Loucy (cell line): ENCODE data around the gene ANAPC15.

Experiments used
- H2AFZ ChIP-seq: fragments of 200-600 bp; sonication (generic); 2 replicates; pipeline ENCODE4 v1.6.0; 2016; ENCODE audit warnings: antibody characterized with exemption, mild to moderate bottlenecking, low read length, moderate library complexity
- H3F3A ChIP-seq: fragments of 200-600 bp; 2 replicates; pipeline ENCODE4 v1.6.0; 2016; ENCODE audit warnings: antibody characterized with exemption, low read depth, mild to moderate bottlenecking
- H3K27me3 ChIP-seq: fragments of 200-600 bp; sonication (generic); 2 replicates; pipeline ENCODE4 v1.6.1; 2014; ENCODE audit warnings: low read length, mild to moderate bottlenecking; ENCODE audit not compliant: insufficient read depth, poor library complexity, severe bottlenecking
- H3K36me3 ChIP-seq: fragments of 200-600 bp; sonication (generic); 2 replicates; pipeline ENCODE4 v1.6.1; 2016; ENCODE audit warnings: low read length; ENCODE audit not compliant: insufficient read depth
- H3K4me1 ChIP-seq: fragments of 200-600 bp; sonication (generic); 2 replicates; pipeline ENCODE4 v1.5.1; 2014; ENCODE audit warnings: low read length, mild to moderate bottlenecking; ENCODE audit not compliant: insufficient read depth, poor library complexity, severe bottlenecking
- H3K4me2 ChIP-seq: fragments of 200-600 bp; sonication (generic); 2 replicates; pipeline ENCODE4 v1.6.0; 2014; ENCODE audit warnings: antibody characterized with exemption, low read length, low read depth, mild to moderate bottlenecking; ENCODE audit not compliant: poor library complexity, severe bottlenecking
- H3K4me3 ChIP-seq: fragments of 200-600 bp; sonication (generic); 2 replicates; pipeline ENCODE4 v1.5.1; 2014; ENCODE audit warnings: low read length, mild to moderate bottlenecking, mixed read lengths; ENCODE audit not compliant: poor library complexity, severe bottlenecking
- H3K79me2 ChIP-seq: fragments of 200-600 bp; sonication (generic); 2 replicates; pipeline ENCODE4 v1.6.1; 2014; ENCODE audit warnings: low read length; ENCODE audit not compliant: insufficient read depth
- H3K9ac ChIP-seq: fragments of 200-600 bp; sonication (generic); 2 replicates; pipeline ENCODE4 v1.6.0; 2014; ENCODE audit warnings: mild to moderate bottlenecking, low read depth, low read length, moderate library complexity; ENCODE audit not compliant: poor library complexity, severe bottlenecking
- H3K9me2 ChIP-seq: fragments of 200-600 bp; sonication (generic); replicated peaks from 2 replicates; pipeline ENCODE4 v1.6.1; 2016; ENCODE audit warnings: low read depth, low read length, mixed read lengths
- H3K9me3 ChIP-seq: fragments of 200-600 bp; sonication (generic); 2 replicates; pipeline ENCODE4 v1.6.1; 2014; ENCODE audit warnings: mild to moderate bottlenecking, antibody characterized with exemption, low read length, low read depth; ENCODE audit not compliant: insufficient read depth
- H4K20me1 ChIP-seq: fragments of 200-600 bp; sonication (generic); 2 replicates; pipeline ENCODE4 v1.6.0; 2014; ENCODE audit warnings: antibody characterized with exemption, low read length, mild to moderate bottlenecking; ENCODE audit not compliant: insufficient read depth, poor library complexity, severe bottlenecking
- CTCF ChIP-seq: fragments of 200-600 bp; sonication (generic); conservative IDR thresholded peaks from 2 replicates; pipeline ENCODE4 v1.5.1; 2014; ENCODE audit warnings: mild to moderate bottlenecking, antibody characterized with exemption, low read length
- EZH2phosphoT487 ChIP-seq: fragments of 200-600 bp; IDR thresholded peaks from 2 replicates; pipeline ENCODE4 v1.6.1; 2018; ENCODE audit warnings: antibody characterized with exemption, mild to moderate bottlenecking, moderate library complexity, borderline replicate concordance

ANAPC15 gene

GRCh38 chr11:72067266-72067665, 45.2 kb downstream of the ANAPC15 start:
- peaks cover 47% of the 10 kb centered on the region for H4K20me1 ChIP-seq
- H3K9ac ChIP-seq = no peak overlapping the region
- peaks cover 40% of the 10 kb centered on the region; the same call in 1 of the 2 replicates for H3K36me3 ChIP-seq
- no peak overlapping the region for H3K4me2 ChIP-seq
- H3K27me3 ChIP-seq = no peaks in the 10 kb centered on the region
- TF ChIP-seq EZH2phosphoT487 = no peak
- TF ChIP-seq CTCF = no peak
- H3K4me3 ChIP-seq = no peak overlapping the region
- peaks cover 24% of the 10 kb centered on the region for H3K4me1 ChIP-seq
- no peak overlapping the region for H2AFZ ChIP-seq
- no peaks in the 10 kb centered on the region for H3K9me2 ChIP-seq
- no peaks in the 10 kb centered on the region for H3K9me3 ChIP-seq
- H3K79me2 ChIP-seq = peaks cover 91% of the 10 kb centered on the region
- no peaks in the 10 kb centered on the region for H3F3A ChIP-seq

- no peaks in the 10 kb centered on the region for H3F3A ChIP-seq
- no peak overlapping the region for H3K4me3 ChIP-seq
- peaks cover 44% of the 10 kb centered on the region for H3K36me3 ChIP-seq
- no peaks in the 10 kb centered on the region for H3K9me3 ChIP-seq
- H3K4me2 ChIP-seq = no peak overlapping the region
- peaks cover 21% of the 10 kb centered on the region for H3K4me1 ChIP-seq
- peaks cover 91% of the 10 kb centered on the region for H3K79me2 ChIP-seq
- H3K9ac ChIP-seq = no peak overlapping the region
- peaks cover 44% of the 10 kb centered on the region for H4K20me1 ChIP-seq
- no peaks in the 10 kb centered on the region for H3K27me3 ChIP-seq
- H2AFZ ChIP-seq = no peak overlapping the region
- no peaks in the 10 kb centered on the region for H3K9me2 ChIP-seq
- TF ChIP-seq CTCF = no peak
- no peak for TF ChIP-seq EZH2phosphoT487
Measured at GRCh38 chr11:72066855-72067254, 45.6 kb downstream of the ANAPC15 start.

GRCh38 chr11:72061739-72062396, 50.6 kb downstream of the ANAPC15 start:
- no peaks in the 10 kb centered on the region for H3K4me1 ChIP-seq
- TF ChIP-seq EZH2phosphoT487 (no peak), CTCF (no peak)
- H3F3A ChIP-seq = no peaks in the 10 kb centered on the region
- no peaks in the 10 kb centered on the region for H3K9me2 ChIP-seq
- peaks cover 11% of the 10 kb centered on the region for H4K20me1 ChIP-seq
- H3K9me3 ChIP-seq = no peaks in the 10 kb centered on the region
- no peak overlapping the region for H3K9ac ChIP-seq
- no peaks in the 10 kb centered on the region for H3K27me3 ChIP-seq
- no peak overlapping the region for H3K4me2 ChIP-seq
- peaks cover 40% of the 10 kb centered on the region for H3K36me3 ChIP-seq
- H2AFZ ChIP-seq = no peak overlapping the region
- no peak overlapping the region for H3K4me3 ChIP-seq
- H3K79me2 ChIP-seq = peaks cover 84% of the 10 kb centered on the region
